Fibroblast of peridontal ligament (primary cell): ENCODE results near the gene NECAB3.
A peak's percentile ranks its signal among the peaks of the same experiment; 100 is the strongest.

Experiments used
- DNase-seq: peaks from one replicate; pipeline ENCODE4 v3.0.0-alpha.2; 2010; ENCODE audit errors: extremely low read depth

The NECAB3 gene

DNA sequence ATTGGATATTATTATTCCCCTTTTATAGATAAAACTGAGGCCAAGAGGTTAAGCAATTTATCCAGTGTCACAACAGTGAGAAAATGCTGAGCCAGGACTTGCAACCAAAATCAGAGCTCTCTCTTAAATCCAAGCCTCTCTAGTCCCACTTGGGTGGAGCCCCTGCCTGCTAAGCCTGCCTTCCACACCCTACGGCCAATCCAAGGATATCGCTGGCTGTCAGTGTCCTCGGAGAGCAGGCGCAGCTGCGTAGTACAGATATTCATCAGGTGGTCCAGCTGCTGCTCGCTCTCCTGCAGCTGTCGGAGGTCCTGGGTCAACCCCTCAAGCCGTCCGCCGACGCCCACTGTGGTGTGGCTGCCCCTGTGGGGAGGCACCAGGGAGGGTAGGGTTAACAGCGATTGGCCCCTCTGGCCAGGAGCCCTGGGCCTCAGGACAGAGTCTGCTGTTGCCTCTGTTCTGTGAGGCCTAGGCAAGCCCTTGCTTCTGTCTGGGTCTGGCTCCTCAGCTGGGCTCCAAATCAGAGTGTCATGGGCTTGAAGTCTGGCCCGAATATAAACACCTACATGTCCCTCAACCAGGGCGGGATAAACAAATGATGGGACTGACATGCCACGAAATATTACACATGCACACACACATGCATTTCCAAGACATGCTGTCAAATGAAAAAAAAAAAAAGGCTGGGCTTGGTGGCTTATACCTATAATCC, 3.9 kb upstream of the NECAB3 start:
- DNase-seq = no peak

GRCh38 chr20:33676652-33677645, 2.7 kb upstream of the NECAB3 start:
- no peak for DNase-seq

DNA sequence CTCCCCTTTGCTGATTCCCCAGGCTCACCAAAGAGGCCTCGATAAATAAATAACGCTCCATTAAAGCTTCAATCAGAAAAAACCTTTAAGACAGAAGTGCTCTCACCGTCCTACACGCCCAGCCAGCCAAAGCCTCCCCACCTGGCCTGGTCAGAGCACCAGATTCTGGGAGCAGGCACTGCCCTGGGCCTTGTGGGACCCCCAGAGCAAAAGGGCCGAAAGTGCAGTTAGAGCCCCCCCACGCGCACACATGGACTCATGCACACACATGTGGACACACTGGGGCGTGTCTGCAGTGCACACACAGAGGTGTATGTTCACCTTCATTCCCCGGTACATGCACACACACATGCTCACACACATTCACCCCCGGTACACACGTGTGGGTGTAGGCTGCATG, 1.9 kb upstream of the NECAB3 start:
- DNase-seq = no peak

GRCh38 chr20:33675136-33675959, 1.1 kb upstream of the NECAB3 start:
- DNase-seq = peak; percentile 48

GRCh38 chr20:33673410-33674293, 576 bp downstream of the NECAB3 start:
- DNase-seq = no peak

DNA sequence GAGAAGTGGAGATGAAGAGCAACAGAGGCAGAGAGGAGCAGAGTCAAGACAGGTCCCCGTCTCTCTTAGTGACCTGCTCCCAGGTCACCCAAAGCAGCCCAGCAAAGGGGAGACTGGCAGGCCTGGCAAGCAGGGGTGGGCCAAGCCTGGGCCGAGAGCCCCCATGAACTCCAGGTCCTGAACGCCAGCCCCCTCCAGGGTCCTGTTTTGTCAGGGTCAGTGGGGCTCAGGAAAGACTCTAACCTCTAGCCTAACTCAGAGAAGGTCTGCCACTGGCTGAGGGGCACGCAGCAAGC, 1.2 kb downstream of the NECAB3 start:
- no peak for DNase-seq

DNA sequence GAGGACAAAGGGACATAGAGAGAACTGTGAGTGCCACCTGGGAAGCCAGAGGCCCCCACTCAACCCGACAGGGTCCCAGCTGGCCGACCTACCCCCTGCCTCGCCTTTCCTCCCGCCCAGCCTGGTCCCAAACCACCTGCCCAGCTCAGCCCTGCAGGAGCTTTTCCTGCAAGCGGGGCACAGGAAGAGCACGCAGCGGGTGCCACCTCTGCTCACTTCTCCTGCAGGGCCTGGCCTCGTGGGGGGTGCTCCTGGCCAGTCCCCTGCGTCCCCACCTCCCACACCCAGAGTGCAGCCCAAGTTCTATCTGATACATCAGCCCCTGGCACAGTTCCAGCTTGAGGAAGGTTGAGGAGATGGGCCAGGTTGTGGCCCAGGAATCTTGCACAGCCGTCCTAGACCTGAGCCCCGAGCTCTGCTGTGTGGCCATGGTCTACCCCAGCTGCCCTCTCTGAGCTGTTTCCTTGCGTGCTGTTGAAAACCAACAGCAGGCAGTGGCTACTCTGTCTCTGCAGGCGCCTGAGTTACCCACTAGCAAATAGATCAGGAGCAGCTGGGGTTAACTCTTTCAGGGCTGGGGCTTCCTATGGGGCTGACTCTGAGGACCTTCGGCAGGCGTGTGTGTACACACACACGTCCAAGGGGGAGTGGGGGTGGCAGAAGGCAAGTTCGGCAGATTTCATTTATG, 1.7 kb downstream of the NECAB3 start:
- DNase-seq = no peak

DNA sequence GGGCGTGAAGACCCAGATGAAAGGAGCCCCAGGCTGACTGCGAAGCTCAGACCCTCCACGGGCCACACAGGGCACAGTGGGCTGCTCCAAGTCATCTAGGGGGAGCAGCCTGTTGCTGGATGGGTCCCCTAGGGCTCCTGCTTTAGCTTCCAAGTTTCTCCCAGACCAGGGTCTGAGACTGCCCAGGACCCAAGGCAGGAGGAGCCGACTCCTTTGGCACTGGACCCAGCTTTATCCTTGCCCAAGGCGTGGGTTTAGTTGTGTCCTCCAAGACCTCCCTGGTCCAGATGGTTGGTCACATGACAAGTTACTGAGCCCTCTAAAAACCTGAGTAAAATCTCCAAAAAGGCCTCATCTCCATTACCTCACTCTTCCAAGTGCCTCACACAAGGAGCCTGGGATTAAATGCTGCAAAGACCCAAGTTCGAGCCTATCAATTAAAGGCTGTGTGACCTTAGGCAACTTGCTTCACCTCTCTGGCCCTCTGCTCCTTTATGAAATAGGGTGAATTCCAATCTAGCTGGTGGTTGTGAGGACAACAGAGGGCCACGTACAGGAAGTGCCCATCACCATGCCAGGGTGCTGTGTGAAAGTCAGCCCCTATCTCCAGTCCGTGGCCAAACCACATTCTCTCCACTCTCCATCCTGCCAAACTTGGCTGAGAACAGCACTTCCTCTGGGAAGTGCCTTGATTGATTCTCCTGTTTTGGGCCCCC, 2.5 kb downstream of the NECAB3 start:
- DNase-seq = no peak

DNA sequence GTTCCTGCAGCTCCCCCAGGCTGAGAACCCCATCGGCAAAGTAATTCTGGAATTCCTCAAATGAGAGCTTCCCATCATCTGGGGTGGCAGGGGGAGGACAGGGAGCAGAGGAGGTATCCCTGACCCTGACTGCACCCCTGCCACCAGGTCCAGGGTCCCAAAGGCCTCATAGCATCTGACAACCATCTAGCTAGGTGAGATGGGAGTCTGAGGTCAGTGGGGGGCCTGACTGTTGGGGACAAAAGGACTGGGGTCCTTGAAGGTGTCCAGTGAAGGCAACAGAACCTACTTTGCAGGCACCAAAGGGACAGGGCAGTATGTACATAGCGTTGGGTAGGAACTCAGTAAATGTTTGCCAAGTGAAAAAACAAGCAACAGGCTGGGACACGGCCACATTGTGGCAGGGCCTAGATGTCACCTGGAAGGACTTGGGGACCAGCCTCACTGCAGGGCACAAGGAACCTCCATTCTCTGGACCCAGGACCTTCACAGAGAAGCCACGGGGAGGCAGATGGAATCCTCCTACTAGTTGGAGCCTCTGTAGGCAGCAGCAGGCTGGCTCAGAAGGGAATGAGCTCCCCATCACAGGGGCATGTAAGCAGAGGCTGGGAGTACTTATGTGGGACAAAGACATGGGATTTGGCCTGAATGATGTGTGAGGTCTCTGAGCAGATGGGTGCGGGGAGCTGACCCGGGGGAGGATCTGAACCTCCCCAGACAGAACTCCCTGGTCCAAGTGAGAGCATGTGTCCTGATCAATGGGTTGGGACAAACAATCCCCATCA, 3.3 kb downstream of the NECAB3 start:
- DNase-seq = no peak

DNA sequence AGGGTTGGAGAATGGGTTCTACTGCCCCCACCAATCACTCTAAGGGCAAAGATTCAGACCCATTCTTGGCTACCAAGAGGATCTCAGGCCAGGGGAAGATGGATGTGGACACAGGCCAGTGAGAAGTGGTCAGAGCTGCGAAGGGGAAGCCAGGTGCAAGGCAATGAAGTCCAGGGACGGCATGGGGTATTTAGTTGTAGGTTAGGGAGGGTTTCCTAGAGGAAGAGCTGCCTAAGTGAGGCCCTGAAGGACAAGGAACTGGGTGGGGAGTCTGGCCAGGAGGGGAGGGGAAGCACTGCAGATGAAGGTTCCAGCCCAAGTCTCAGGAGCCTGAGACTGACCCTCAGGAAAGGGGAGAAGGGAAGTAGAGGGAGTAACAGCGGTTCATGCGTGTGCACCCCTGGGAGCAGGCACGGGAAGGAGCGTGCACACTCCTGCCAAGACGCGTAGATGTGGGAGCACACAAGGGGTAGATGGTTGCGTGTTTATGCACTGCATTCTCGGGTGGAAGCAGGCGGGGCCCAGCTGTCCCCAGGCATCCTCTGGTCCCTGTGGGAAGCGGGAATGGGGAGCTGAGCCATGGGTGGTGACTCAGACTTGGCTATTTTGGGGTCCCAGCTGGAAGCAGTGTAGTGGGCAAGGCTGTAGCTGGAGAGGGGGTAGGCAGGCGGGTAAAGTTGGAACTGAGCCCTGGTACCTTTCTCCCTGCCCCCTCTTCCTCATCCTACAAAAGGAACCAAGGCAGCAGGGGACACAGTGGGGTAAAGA, 4.2 kb downstream of the NECAB3 start:
- DNase-seq = no peak

GRCh38 chr20:33669224-33669623, 5.0 kb downstream of the NECAB3 start:
- DNase-seq = no peak

DNA sequence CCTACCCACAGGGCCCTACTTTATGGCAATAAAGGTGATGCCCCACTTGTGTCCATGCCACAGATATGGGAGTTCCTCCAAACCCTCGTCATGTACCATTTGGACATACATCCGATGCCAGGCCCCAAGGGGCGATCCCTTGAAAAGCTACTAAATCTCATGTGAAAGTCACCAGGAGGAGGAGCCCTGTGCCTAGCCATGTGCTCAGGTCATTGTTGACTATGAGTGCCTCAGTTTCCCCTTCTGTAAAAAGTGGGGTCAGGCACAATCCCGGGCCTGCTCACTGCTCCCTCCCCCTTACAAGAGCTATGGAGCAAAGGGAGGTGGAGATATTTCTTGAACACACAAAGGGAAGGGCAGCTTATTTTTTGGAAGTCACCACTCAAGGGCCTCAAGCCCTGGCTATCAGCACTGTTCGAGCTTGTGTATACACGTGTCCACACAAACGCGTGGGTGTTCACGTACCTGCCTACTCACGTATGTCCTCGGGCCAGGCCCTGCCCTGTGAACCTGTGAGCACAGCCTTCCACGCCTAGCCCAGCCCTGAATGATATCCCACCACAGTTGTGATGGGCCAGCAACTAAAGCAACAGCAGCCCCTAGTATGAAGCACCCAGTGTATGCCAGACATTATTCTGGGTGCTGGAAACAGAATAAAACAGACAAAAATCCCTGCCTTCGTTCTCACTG, 5.6 kb downstream of the NECAB3 start:
- DNase-seq = no peak

DNA sequence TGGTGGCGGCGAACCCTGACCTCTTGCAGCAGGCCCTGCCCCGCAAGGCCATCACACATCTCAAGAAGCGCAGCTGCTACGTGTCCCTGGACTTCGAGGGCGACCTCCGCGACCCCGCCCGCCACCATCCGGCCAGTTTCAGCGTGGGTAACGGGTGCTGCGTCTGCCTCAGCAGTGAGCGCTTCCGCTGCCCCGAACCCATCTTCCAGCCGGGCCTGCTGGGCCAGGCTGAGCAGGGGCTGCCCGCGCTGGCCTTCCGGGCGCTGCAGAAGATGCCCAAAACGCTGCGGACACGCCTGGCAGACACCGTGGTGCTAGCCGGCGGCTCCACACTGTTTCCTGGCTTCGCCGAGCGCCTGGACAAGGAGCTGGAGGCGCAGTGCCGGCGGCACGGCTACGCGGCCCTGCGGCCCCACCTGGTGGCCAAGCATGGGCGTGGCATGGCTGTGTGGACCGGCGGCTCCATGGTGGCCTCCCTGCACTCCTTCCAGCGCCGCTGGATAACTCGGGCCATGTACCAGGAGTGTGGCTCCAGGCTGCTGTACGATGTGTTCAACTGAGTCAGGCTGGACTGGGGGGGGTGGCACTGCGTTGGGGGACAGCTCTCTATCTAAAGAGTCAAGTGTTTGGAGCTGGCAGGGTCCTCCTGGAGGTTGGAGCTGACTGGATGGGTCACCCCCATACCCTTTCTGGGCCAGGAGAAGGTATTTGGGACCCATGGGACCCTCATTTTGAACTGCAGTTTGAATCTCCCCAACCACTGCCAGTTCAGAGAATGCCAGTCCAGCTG, 6.4 kb downstream of the NECAB3 start:
- DNase-seq = peak; percentile 61

DNA sequence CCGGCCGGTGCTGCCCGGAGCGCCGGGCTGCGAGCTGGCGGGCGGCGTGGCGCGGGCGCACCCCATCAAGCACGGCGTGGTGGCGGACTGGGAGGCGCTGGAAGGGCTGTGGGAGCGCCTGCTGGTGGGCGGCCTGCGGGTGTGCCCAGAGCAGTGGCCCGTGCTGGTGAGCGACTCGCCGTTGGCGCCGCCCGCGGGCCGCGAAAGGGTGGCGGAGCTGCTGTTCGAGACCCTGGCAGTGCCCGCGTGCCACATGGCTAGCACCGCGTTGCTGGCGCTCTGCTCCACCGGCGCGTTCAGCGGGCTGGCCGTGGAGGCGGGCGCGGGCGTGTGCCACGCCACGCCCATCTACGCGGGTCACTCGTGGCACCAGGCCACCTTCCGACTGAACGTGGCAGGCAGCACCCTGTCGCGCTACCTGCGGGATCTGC, 7.0 kb downstream of the NECAB3 start:
- DNase-seq = no peak

DNA sequence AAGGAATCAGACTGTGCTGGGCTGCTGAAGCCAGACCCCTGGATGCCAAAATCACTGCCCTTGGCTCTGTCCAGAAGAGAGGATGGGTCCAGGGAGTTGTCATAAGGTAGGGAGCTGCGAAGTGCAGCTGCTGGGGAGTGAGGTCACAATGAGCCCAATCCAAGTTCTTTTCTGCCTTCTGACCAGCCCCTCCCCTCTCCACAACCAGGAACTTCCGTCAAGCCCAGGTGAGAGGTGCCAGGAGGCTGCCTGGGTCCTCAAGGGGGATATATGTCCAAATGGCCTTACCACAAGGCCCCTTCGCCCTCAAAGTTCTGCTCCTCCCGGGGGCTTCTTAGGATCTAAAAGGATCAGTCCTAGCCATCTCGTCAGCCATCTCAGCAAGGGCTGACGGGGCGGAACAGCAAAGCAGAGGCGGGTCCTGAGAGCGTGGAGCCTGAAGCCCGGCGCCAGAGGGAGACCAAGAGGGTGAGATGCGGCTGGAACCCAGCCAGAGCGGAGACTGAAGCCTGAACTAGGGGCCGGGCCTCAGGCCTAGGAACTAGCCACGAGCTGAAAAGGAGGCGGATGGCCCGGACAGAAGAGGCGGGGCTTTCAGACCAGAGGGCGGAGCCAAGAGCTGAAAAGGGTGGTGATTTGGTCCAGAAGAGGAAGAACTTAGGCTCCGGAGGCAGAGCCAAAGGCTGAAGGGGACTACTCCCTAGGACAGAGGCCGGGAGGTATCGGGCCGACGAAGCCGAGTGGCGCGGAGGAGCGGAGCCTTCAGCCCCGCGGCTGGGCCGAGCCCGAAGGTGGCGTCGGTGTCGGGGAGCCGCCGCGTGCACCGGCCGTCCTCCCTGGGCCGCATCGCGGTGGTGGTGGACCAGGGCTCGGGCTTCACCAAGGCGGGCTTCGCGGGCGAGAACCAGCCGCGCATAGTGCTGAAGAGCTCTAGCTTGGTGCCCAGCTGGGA, 7.7 kb downstream of the NECAB3 start, which contains the start of gene ACTL10:
TSS of gene ACTL10 (plus strand) at position 651 of the 952 bp plus-strand sequence. CDS start 555 bp downstream, outside the sequence.
- peak; percentile 98 for DNase-seq

GRCh38 chr20:33664762-33665144, 9.5 kb downstream of the NECAB3 start:
- DNase-seq = no peak
